Cardiac septum (tissue), 1 donor: ENCODE results near the gene SMARCC1. TPM values are rescaled to one million over a fixed set of nuclear protein-coding genes. Genes with fewer than 3 reads are reported as not detected.
"Not testable (repeated sequence)": the region's sequence is repeated elsewhere in the genome, so short reads cannot be mapped to it uniquely, and the experiment has no call there.

Experiments used
- DNase-seq: peaks from one replicate; pipeline ENCODE4 v3.0.0-alpha.2; 2020; ENCODE audit warnings: low spot score
- intact Hi-C: fragments of 100-400 bp; cut with DNase I; formaldehyde crosslinking; loops from one replicate; pipeline ENCODE4 v1.14.0; 2022
- long read RNA-seq: library from polyadenylated mRNA; unstranded; transcript quantifications from one replicate; pipeline ENCODE4 v2.0.0, GENCODE V29; 2021
- total RNA-seq: library from RNA; stranded (reverse); fragmentation: NEBNext Ultra II Directional; extraction: Animal tissue kit (Norgen Biotek cat#: 25700); gene quantifications from one replicate; pipeline ENCODE4 v1.2.1, GENCODE V29; 2021
- donor health status: DM: no; HTN: no; CAD: no.

Gene SMARCC1
- 31.7 TPM for total RNA-seq
- long read RNA-seq, full-length matches to known transcripts, result 7 of 37 reads
- long read RNA-seq, partial matches to known transcripts, result 12 of 37 reads
- long read RNA-seq, other reads (novel, unspliced or antisense), result 18 of 37 reads

DNA sequence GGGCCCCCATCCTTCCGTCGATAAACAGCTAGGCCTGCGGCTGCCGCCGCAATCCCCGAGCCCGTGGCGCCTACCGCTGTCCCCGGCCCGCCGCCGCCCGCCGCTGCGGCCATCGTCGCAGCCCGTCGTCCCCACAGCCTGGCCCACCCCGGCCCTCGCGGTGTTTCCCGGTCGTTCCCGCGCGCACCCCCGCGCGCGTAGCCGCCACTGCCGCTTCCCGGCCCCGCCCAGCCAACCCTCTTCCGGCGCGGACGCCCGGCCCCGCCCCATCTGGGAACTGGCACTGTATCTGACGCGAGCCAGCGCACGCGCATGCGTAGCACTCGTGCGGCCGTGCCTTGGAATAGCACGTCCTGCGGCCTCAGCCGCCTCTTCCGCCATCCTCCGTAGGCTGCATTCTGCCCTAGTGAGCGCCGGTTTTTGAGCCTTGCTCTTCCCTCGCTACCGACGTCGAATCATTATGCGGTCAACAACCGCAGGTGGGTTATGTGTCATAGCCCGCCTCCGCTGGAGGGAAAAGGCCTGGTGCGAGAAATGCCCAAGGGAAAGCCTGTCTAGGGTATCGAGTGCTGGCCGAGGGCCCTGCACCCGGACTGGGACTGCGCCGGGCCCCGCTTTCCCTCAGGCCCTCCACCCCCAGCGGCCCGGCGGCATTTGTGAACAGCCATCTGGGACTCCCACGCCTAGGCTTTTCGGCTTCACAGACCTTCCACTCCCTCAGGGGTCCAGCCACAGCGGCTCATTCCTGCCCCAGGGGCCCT, at the start of gene SMARCC1:
SMARCC1 (minus strand) TSS at position 209 of the 761 bp plus-strand sequence; CDS start at position 113, 96 bp downstream.
- intact Hi-C loops, result no loop called here
- peak; percentile 99 for DNase-seq

DNA sequence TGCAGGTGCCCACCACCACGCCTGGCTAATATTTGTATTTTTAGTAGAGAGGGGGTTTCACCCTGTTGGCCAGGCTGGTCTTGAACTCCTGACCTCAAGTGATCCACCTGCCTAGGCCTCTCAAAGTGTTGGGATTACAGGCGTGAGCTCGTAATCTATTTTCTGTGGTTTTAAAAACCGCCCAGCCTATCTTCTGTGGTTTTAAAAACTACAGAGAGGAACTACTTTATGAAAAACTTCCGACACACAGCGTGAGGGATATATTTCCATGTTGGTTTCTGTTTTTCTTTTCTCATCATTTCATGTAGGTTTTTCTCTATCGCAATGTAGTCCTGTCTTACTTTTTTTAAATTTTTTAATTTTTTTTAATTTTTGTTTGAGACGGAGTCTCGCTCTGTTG, 47.8 kb upstream of the SMARCC1 start:
- DNase-seq, intact Hi-C loops: not testable (repeated sequence)

DNA sequence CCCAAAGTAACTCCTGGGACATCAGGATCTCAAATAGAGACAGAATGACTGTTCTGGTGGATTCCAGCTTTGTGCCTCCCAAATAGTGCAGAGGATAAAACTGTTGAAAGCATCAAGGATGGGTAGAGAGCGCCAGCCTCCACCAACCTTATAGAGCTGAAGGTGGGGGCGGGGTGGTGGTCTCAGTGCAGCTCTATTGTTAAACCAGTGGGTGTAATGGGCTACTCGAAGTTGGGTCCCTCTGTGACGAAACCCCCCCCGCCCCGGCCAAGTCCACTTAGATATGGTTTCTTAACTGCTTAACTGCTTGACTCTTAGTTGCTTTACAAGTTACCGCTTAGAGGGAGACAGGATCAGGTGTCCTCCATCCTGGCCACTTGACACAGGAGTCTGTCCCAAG, 43.9 kb upstream of the SMARCC1 start:
- intact Hi-C loops, result no loop called here
- DNase-seq, result no peak

DNA sequence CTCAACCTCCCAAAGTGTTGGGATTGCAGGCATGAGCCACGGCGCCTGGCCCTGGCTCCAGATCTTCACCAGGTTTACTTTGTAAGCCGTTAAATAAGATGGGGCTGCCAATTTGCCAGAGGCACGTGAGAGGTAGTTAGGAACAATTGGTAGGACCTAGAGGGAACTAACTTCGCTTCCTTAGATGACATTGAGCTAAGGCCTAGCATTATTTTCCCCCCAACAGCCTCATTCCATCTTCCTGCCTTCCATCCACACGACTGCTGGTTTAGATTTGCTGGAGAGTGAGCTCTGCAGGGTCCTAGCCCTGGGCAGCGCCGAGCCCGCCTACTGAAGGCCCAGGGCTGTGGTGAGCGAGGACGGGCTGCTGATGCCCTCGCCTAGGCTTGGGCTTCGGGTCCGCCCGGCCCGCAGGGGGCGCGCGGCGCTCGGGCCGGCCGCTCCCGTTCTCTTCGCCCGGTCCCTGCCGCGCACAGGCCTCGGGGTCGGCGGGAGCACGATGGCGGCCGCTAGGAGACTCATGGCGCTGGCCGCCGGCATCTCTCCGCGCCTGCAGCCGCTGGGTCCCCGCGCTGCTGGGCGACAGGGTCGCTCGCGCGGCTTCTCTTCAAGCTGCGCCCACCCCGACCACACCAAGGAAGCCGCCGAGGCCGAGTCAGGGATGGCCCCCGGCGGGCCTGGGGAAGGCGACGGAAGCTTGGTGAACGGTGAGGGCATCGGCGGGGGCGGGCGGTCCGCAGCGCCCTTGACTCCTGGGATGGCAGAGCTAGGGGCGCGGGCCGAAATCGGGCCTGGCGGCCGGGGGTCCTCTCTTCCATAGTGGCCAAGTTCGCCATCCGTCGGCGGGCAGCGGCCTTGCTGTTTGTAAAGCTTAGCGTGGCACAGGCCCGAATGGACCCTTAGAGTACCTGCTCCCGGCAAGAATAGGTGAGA, 43.1 kb upstream of the SMARCC1 start:
- peak; percentile 87 for DNase-seq
- intact Hi-C loops, result no loop called here

DNA sequence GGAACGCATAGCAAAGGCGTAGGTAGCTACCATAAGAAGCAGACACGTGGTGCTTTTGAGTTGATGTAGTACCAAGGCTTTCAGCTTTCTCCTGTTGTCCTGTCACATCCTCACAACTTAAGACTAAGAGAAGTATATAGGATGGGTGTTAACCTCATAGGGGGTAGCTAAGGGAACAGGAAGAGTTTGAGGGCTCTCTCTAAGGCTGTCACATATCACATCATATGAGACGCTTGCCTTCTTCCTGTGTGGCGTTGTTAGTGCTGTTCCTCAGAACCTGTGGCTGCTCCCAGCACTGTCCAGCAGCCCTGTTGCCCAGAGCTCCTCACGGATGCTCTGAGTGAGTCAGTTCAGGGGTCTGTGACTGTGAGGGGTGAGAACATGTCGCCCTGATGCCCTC, 35.9 kb upstream of the SMARCC1 start:
- intact Hi-C loops, result no loop called here
- DNase-seq, result no peak

DNA sequence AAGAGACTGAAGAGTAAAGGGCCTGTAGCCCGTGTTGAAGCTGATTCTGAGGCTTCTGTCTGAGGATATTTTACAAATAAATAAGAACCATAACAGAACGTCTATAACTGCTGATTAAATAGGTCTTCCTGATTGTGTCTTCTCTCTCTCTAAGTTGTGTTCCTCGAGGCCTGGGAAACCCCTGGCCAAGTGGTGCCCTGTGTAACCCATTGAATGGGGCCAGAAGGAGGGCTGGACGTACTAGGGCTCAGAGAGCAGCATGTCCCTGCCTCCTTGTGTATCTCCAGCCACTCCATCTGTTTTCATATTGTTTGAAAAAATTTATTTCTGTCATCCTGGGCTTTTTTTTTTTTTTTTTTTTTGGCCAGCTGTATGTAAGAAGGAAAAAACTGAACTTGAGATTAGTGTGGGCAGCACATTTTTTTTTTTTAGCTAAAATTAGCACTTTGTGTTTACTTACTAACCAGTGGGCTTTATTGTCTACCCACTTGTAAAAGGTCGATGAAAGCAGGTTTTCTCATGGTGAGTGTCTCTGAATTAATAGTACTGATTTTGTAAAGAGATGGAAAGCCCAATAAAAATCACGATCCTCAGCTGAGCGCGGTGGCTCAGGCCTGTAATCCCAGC, 32.0 kb upstream of the SMARCC1 start:
- no peak for DNase-seq
- intact Hi-C loops, result no loop called here

DNA sequence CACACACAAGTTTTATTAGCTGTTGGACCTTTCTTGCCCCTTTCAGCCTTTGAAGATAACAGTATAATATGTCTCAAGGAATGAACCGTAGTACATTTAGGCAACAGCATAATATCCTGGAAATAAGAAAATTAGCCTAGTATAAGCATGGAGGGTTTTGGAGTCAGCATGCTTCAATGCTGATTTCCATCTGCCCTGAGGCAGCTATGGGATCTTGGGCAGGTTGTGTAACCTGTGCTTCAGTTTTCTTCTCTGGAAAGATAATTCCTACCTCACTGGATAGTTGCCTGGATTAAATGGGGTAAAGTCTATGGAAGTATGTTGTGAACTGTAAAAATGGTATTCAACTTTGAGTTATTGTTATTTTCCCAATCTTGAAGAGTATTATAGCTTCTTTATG, 22.9 kb upstream of the SMARCC1 start:
- intact Hi-C loops, result loop anchor here (5.0 kb wide), 1 partner anchor 292 kb away; the partner anchor contains the start of gene ELP6
- DNase-seq, result no peak

DNA sequence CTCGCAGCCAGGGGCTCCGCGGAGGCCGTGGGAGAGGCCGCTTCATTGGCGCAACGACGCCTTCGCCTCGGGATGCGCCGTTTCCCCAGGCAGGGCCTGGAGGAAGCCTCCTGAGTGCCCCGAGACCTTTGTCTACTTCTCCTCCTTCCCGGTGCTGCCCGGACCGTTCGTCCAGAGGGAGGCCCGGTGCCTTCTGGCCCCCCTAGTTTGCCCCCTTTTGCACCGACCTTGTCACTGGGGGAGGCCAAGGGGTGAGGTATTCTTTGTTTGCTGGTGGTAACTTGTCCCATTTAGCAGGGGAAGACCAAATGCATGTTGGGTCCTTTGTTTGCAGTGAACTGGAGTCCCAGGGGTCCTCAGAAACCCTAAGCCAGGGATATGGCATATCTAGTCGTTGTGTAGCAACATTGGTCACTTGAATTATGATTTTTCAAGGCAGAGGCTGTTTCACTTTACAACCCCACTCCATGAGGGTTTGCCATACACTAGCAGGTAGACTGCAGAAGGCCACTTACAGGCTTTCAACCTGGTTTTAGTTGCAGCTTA, 21.9 kb upstream of the SMARCC1 start:
- DNase-seq, result no peak
- intact Hi-C loops, result loop anchor here (5.0 kb wide), 1 partner anchor 291 kb away; the partner anchor contains the start of gene ELP6

DNA sequence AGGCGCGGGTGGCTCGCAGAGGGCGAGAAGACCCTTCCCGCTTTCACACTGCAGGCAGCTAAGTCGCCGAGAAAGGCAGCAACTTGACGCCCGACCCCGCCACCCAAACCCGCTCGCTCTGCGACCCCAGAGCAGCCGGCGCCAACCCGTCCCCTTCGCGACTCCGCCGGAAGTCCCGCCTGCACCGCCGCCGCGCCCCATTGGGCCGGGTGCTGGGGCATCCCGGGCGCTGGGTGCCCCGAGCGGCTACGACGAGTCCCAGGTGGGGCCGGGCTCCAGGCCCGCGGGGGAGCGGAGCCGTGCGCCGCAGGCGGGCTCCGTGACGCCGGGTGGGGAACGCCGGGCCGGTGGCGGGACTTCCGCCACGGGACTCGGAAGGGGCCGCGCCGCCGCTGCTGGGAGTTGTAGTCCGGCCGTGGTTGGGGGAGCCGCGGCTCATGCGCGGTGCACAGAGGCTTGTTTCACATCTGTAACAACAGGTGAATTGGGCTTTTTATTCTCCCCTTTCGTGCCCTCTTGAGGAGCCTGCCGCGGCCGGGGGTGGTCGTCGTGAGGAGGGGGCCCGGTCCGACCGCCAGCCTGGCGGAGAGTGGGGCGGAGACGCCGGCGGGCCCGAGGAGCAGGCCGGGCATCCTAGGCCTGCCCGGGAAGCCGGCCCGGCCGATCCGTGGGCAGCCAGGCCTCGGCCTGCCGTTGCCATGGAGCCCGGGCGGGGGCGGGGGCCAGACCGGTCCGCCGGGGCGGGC, 21.2 kb upstream of the SMARCC1 start, which contains the start of gene DHX30:
DHX30 (plus strand) TSS at position 405 of the 746 bp plus-strand sequence. CDS start 7,546 bp downstream, outside the sequence.
- intact Hi-C loops, result loop anchor here (5.0 kb wide), 1 partner anchor 291 kb away; the partner anchor contains the start of gene ELP6
- peak; percentile 95 for DNase-seq

DNA sequence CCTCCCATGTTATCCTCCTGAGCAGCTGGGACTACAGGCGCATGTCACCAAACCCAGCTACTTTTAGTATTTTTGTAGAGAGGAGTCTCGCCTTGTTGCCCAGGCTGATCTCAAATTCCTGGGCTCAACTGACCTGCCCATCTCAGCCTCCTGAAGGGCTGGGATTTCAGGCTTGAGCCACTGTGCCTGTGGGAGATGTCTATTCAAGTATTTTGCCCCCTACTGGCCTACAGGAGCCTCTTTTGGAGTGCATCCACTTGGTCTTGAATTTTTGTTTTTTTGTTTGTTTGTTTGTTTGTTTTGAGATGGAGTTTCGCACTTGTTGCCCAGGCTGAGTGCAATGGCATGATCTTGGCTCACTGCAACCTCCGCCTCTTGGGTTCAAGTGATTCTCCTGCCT, 18.0 kb upstream of the SMARCC1 start:
- no peak for DNase-seq
- intact Hi-C loops, result loop anchor here (5.0 kb wide), 1 partner anchor 287 kb away; the partner anchor contains the start of gene ELP6

DNA sequence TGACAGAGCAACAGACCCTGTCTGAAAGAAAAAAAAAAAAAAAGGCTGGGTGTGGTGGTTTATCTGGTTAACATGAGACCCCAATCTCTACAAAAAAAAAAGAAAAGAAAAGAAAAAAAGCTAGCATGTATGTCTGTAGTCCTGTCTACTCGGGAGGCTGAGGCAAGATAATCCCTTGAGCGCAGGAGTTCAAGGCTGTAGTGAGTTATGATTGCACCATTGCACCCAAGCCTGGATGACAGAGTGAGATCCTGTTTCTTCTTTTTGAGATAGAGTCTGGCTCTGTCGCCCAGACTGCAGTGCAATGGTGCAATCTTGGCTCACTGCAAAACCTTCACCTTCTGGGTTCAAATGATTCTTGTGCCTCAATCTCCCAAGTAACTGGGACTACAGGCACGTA, 12.9 kb upstream of the SMARCC1 start:
- intact Hi-C loops, result no loop called here
- no peak for DNase-seq

DNA sequence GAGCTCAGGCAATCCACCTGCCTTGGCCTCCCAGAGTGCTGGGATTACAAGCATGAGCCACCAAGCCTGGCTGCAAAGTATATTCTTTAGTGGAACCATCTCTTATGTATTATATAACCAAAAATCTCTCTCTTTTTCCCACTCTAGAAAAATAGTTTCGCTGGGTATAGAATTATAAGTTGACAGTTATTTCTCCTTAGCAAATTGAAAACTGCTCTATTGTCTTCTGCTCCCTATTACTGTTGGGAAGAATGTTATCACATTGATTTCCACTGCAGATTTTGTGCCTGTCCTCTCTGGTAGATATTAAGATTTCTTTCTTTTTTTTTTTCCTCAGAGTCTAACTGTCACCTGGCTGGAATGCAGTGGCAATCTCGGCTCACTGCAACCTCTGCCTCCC, 11.0 kb upstream of the SMARCC1 start:
- DNase-seq, result no peak
- intact Hi-C loops, result no loop called here

DNA sequence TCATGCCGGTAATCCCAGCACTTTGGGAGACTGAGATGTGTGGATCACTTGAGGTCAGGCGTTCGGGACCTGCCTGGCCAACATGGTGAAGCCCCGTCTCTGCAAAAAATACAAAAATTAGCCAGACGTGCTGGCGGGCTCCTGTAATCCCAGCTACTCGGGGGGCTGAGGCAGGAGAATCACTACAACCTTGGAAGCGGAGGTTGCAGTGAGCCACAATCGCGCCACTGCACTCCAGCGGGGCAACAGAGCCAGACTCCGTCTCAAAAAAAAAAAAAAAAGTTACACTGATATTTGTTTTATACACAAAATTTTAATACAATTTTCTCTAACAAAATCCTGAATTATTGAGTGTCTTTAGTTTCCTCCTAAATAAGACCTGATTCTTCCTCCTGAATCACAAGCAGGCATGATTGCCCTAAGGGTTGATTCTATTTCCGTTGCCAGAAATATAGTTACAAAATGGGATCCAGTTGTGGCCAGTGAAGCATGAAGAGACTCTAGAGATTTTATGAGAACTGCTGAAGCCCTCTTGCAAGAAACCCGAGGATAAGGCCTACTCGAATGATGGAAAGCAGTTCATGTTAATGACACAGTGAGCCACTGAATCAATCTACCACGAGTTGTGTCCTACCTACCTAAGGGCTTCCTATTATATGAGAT, 9.6 kb upstream of the SMARCC1 start:
- intact Hi-C loops, result no loop called here
- DNase-seq, result no peak

DNA sequence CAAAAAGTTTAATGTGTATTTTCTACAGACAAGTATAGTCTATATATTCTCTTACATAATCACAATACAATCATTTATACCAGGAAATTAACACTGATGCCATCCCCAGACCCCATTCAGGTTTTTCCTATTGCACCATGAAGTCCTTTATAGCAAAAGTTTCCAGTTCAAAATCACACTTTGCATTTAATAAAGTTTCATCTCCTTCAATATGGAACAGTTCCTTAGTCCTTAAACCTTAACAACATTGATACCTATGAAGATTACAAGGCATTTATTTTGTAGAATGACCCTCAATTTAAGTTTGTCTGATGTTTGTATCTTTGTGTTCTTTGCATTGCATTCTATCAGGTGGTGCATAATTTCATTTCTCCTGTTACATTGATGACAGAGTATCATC, 2.0 kb upstream of the SMARCC1 start:
- DNase-seq, result no peak
- intact Hi-C loops, result no loop called here

DNA sequence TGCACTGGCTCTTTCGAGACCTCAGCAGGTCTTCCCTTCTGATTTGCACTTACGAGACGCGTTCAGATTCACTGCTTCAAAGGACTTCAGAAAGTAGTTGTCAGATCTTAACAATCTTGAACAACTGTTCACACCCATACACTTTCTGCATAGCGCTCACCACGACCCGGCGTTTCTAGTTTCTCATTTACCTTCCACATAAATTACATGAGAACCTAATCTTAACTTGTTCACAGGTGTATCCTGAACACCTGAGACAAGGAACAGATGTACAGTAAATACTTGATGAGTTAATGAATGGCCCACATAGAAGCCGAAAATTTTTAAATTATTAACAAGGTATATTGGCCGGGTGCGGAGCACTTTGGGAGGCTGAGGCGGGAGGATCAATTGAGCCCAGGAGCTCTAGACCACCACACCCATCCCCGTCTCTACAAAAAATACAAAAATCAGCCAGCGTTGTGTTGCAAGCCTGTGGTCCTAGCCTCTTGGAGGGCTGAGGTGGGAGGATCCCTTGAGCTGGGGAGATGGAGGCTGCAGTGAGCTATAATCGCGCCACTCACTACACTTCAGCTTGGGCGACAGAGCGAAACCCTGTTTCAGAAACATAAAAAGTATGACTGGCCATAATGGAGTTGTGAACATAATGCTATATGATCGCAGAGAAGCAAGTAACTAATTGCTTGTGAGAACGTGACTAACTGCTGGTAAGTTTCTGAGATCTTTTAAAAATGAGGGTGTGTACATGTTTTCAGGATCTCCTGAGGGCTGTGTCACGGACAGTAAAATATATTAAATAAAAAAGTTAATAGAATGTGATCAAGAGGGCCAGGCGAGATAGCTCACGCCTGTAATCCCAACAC, 984 bp upstream of the SMARCC1 start:
- DNase-seq, result no peak
- intact Hi-C loops, result no loop called here

DNA sequence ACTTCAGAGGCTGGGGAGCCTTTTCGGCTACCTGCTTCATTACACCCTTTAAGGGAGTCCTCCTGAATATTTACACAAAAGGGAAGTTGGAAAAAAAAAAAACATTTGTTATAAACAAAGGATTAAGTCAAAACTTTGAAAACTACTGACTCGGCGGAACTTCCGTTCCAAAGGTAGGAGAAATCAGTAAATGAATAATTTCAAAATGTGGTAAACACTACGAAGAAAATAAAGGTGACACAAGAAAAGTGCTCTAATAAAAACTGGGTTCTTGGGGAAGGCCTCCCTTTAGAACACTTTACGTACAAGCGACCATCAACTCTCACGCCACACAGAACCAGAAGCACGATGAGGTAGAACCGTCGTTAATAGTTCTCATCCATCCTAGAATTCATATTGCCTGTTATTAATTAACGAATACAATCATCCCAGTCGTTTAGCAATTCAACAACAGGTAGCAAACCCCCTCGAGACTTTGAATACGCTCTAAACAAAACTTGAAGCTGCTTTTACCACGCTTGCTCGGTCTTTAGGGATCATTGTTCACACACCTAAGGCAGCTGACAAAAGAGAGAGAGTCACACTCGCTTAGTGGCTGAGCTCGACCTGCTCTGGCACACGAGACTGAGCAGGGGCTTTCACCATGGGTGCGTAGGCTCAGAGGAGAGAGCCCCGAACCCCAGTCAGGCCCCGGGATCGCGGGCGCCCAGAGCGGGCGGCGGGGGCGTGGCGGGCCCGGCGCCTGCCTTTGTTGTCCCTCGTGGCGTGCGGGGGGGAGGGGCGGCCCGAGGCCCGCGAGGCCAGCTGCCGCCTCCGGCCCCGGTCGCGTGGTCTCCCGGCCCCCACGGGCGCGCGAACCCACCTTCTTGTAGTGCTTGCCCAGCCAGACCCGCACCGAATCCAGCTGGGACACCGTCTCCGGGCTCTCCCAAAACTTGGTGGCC, 680 bp downstream of the SMARCC1 start:
- intact Hi-C loops, result no loop called here
- peak; percentile 81 for DNase-seq
